ENCODE results near the gene CACNA1E. TPM values are rescaled to one million over a fixed set of nuclear protein-coding genes. Genes with fewer than 3 reads are reported as not detected.

CACNA1E gene
- total RNA-seq, 1 experiment from 2014 or later, result 0.46 TPM

GRCh38 chr1:181794332-181794731 is 311.0 kb downstream of the CACNA1E start:
- Histone ChIP-seq H3K9ac (ENCODE audit: extremely low read depth, insufficient read length, low read length) (no peak overlapping the region), H4K8ac (replicated peaks; ENCODE audit: insufficient read length, low read depth, low read length) (no peak overlapping the region), H2AK5ac (ENCODE audit: insufficient read length, low read length) (no peak overlapping the region), H3K4me1 (ENCODE audit: insufficient read depth, low read length) (no peaks in the 10 kb centered on the region), H2BK15ac (ENCODE audit: low read depth, low read length) (no peak overlapping the region), H4K20me1 (ENCODE audit: control insufficient read depth, insufficient read depth, insufficient read length) (no peaks in the 10 kb centered on the region), H3K4ac (ENCODE audit: low read depth, low read length) (no peak overlapping the region), H2BK12ac (ENCODE audit: insufficient read length, low read depth, low read length) (no peak overlapping the region), H3T11ph (ENCODE audit: low read length) (no peak overlapping the region), H3K23ac (ENCODE audit: insufficient read length, low read depth, low read length) (no peak overlapping the region), H3K18ac (ENCODE audit: insufficient read length, low read depth, low read length) (no peak overlapping the region), H3K79me2 (ENCODE audit: insufficient read depth, low read length) (no peaks in the 10 kb centered on the region), H4K5ac (ENCODE audit: insufficient read length, low read depth, low read length) (no peak overlapping the region), H2BK5ac (ENCODE audit: insufficient read length, low read length) (no peak overlapping the region), H3K79me1 (ENCODE audit: insufficient read depth, low read depth, low read length, poor library complexity, severe bottlenecking) (no peaks in the 10 kb centered on the region), H3K4me2 (ENCODE audit: insufficient read depth, insufficient read length, low read length) (no peak overlapping the region), H3K9me3 (ENCODE audit: control insufficient read depth, low read depth, low read length) (no peaks in the 10 kb centered on the region), H3K27ac (ENCODE audit: insufficient read length, low read depth, low read length) (no peak overlapping the region), H4K91ac (ENCODE audit: insufficient read length, low read depth, low read length) (no peak overlapping the region), H3K23me2 (ENCODE audit: insufficient read length, low read depth, low read length, poor library complexity, severe bottlenecking) (no peaks in the 10 kb centered on the region), H3K27me3 (ENCODE audit: insufficient read depth, low read length) (no peaks in the 10 kb centered on the region), H2BK120ac (ENCODE audit: low read depth, low read length, poor library complexity, severe bottlenecking) (no peak overlapping the region), H2AFZ (ENCODE audit: low read length) (no peak overlapping the region), H3K56ac (ENCODE audit: insufficient read length, low read depth, low read length) (no peak overlapping the region), H3K14ac (ENCODE audit: insufficient read depth, low read length) (no peak overlapping the region), H2BK20ac (ENCODE audit: low read depth, low read length, poor library complexity, severe bottlenecking) (no peak overlapping the region)
- no peaks in the 10 kb centered on the region for H3K36me3 Mint-ChIP-seq (ENCODE audit: insufficient read depth in 1 of 3, low read depth in 3 of 3)
- H3K27ac Mint-ChIP-seq, result no peak overlapping the region
- TF ChIP-seq, protein P1, sequence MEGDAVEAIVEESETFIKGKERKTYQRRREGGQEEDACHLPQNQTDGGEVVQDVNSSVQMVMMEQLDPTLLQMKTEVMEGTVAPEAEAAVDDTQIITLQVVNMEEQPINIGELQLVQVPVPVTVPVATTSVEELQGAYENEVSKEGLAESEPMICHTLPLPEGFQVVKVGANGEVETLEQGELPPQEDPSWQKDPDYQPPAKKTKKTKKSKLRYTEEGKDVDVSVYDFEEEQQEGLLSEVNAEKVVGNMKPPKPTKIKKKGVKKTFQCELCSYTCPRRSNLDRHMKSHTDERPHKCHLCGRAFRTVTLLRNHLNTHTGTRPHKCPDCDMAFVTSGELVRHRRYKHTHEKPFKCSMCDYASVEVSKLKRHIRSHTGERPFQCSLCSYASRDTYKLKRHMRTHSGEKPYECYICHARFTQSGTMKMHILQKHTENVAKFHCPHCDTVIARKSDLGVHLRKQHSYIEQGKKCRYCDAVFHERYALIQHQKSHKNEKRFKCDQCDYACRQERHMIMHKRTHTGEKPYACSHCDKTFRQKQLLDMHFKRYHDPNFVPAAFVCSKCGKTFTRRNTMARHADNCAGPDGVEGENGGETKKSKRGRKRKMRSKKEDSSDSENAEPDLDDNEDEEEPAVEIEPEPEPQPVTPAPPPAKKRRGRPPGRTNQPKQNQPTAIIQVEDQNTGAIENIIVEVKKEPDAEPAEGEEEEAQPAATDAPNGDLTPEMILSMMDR (conservative IDR thresholded peaks at IDR 0.05), result no peak
- H3K27me3 Mint-ChIP-seq (ENCODE audit: low read depth), result peaks cover 3% of the 10 kb centered on the region; the same call in 1 of the 2 replicates
- no peaks in the 10 kb centered on the region for H3K9me3 Mint-ChIP-seq
- WGBS (ENCODE audit: extremely low coverage, insufficient read length, low lambda C conversion rate), result no CpG with 5 or more reads among the region's 3 CpGs
- H3K4me1 Mint-ChIP-seq, result peaks cover 3% of the 10 kb centered on the region in 2 experiments; a peak in 2 of 4 replicates
- DNase-seq, result no peak
- H3K4me3 Mint-ChIP-seq, result no peak overlapping the region
